Hematopoietic multipotent progenitor cell treated with erythropoietin and hydrocortisone succinate and interleukin-3 and kit ligand, for 15 days (in vitro differentiated cells): ENCODE measurements around the gene BBX.
A peak's percentile ranks its signal among the peaks of the same experiment; 100 is the strongest.

Experiments used
- DNase-seq: peaks from one replicate; pipeline ENCODE4 v3.0.0-alpha.2; 2015; ENCODE audit warnings: low spot score

The BBX gene

DNA sequence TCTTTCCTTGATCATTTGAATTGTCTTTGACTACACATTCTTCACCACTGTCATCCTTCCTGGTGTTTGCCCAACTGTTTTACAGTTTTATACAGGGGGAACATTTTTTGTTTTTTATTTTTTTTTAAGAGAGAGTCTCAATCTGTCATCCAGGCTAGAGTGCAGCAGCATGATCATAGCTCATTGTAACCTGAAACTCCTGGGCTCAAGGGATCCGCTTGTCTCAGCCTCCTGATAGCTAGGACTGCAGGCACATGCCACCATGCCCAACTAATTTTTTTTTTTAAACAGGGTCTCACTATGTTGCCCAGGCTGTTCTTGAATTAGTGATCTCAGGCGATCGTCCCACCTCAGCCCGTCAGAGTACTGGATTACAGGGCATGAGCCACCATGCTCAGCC lies 222.6 kb downstream of the BBX start:
- DNase-seq, result no peak

- peak; percentile 10 for DNase-seq
These were observed 229.6 kb downstream of the BBX start for GRCh38 chr3:107752202-107752990.

GRCh38 chr3:107753494-107753893 lies 230.7 kb downstream of the BBX start:
- DNase-seq, result peak; percentile 7

- no peak for DNase-seq
These were observed 231.2 kb downstream of the BBX start for GRCh38 chr3:107753976-107754375.

DNA sequence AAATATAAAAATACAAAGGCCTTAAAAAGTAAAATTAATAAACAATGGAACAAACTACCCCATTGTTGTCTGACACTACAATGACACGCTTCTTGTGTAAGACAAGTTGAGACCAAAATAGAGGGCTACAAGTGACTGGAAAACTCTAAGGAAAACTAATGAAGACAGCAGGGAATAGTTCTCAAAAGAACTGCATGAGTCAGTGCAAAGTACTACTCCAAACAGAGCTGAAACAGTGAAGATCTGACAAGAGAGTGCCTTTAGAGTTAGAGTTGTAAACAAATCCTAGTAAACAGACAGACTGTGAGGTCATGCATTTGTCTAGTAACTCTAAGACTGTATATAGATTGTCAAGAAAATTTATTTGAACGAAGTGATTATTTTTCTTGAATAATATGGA lies 233.9 kb downstream of the BBX start:
- no peak for DNase-seq

DNA sequence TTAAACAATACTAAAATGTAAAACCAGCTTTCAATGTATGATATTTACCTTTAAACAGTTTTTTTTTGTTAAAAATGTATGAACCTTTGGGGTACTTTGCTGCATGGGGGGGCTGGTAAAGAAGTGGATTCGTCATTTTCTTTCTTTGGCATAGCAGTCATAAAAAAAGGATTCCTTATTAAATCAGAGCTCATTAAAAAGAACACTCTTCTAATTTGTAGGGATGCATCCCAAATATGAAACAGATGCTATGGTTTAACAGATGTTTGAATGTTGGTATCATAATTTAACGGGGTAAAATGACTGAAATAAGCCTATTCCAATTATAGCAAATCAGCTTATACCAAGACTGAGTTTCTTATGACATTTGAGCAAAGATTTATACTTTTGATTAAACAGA lies 234.4 kb downstream of the BBX start:
- no peak for DNase-seq

DNA sequence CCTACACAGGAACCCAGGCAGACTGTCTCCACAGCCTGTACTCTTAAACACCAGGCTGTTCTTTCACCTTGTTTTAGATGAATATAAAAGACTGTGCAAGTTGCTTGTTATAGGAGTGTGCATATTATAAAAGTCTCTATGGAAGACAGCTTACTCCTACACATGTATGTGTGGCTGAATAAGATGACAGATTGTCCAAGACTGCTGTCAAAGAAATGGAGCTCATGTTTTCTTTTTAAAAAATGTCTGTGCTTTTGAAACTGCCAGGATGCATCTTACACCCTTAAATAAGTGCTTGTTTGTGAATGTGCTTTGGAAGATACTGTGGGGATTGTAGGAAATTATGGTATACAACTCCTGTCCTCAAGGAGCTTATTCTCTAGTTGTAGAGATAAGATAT lies 237.4 kb downstream of the BBX start:
- no peak for DNase-seq

DNA sequence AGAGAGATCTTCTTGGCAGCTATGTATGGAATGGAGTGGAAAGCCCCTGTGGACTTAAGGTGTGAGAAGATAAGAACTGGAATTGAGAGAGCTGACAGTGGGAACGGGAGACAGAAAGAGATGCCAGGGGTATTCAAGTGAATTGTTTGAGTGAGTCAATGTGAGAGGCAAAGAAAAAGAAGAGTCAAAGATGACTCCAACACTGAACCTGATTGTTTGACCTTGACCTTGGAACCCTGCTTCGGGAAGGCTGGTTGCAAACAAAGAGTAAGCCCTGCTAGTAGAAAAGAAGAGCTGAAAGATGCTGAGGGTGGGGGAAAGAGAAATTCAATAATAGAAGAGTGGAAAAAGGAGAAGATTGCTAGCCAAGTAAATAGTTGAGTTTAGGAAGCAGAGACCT lies 238.6 kb downstream of the BBX start:
- no peak for DNase-seq

DNA sequence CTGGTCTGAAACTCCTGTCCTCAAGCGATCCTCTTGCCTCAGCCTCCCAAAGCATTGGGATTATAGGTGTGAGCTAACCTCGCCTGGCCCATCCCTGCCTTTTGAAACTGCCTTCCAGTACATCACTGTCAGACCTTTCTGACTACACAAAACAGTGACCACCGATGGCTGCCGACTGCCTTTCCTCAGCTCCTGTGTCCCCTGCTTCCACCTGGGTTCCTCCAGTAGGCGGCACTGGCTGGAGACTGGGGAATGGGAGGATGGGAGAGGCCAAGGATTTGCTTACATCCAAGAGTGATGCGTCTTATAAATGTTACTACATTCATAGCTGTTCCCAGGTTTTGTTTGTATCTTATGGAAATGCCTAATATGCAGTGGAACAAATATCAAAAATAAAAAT lies 242.8 kb downstream of the BBX start:
- no peak for DNase-seq

DNA sequence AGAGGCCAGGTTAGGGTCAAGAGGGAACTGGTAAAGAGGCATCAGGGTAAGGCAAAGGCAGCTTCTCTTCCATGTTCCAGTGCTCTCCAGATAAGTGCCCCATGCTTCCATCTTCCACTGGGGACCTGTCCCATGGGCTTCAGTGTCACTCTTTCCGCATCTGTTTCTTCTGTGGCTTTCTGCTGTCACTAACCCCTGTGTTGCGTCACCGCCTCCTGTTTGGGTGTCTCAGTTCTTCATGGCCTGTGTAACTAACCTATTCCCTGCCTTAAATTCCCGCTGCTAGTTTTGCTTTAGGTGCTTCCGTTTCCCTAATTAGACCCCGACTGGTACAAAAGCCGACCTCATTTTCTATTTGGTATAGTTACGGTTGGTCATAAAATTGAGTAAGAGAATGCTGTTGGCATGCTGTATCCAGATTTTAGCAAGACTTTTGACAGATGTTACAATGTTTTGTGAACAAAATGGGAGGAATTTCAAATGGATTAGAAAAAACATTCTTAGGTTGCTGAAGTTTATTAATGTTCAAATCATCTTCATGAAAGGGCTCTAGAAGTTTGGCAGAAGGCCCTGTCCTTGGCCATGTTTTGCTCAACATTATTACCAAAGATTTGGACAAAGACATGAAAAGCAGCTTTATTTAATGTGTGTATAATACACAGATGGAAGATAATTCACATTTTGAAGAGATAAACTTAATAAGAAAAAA lies 245.3 kb downstream of the BBX start:
- no peak for DNase-seq

DNA sequence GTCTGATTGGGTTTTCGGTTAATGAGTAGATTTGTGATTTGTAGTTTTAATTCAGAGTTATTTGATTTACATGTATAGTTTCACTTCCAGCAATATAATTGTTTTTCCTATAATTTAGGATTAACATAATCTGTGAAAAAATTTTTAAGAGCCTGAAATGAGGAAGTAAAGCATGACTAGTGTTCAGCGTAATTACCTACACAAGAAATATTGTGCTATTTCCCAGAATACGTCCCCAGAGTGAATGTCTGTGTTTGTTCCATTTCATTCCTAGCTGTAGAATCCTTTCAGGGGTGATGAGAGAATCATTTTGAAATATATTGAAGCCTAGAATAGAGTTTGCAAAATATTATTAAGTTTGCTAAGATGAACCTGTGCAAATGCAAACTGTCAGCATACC lies 247.1 kb downstream of the BBX start:
- DNase-seq, result no peak

DNA sequence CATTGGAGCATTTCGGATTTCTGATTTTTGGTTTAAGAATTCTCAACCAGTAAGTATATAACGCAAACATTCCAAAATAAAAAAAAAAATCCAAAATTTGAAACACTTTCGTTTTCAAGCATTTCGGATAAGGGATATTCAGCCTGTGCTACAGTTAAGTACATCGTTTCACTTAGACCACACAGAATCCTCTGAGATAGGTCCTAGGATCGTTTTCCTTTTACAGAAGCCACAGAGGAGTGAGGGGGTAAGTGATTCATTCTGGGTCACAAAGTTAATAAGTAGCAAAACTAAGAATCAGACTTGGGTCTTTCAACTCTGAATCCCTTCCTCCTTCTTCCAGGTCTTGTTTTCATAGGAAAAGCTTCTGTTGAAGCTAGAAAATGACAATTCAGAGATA lies 249.3 kb downstream of the BBX start:
- DNase-seq, result no peak

- DNase-seq, result no peak
These were observed 253.2 kb downstream of the BBX start for GRCh38 chr3:107775974-107776373.

GRCh38 chr3:107781253-107781652 lies 258.5 kb downstream of the BBX start:
- DNase-seq, result no peak

DNA sequence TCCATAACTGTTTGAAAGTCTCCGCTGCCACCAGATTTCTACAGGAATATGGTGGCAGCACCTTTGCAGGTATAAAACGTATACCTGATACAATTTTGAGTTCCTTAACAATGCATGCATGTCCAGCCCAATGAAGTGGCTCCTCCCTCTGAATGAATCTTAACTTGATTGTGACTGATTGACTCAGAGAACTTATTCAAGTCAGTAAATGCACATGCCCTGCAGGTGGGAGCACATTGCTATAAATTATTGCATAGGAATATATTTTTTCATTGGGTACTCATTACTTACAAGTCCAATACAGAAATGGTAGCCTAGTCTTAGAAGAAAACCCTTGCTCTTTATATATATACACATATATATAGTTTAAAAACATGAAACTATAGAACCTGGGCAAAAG lies 259.3 kb downstream of the BBX start:
- no peak for DNase-seq

- no peak for DNase-seq
These were observed 267.9 kb downstream of the BBX start for GRCh38 chr3:107790612-107791011.

- no peak for DNase-seq
These were observed 268.3 kb downstream of the BBX start for GRCh38 chr3:107791027-107791426.

- DNase-seq, result no peak
These were observed 268.7 kb downstream of the BBX start for GRCh38 chr3:107791450-107791849.

DNA sequence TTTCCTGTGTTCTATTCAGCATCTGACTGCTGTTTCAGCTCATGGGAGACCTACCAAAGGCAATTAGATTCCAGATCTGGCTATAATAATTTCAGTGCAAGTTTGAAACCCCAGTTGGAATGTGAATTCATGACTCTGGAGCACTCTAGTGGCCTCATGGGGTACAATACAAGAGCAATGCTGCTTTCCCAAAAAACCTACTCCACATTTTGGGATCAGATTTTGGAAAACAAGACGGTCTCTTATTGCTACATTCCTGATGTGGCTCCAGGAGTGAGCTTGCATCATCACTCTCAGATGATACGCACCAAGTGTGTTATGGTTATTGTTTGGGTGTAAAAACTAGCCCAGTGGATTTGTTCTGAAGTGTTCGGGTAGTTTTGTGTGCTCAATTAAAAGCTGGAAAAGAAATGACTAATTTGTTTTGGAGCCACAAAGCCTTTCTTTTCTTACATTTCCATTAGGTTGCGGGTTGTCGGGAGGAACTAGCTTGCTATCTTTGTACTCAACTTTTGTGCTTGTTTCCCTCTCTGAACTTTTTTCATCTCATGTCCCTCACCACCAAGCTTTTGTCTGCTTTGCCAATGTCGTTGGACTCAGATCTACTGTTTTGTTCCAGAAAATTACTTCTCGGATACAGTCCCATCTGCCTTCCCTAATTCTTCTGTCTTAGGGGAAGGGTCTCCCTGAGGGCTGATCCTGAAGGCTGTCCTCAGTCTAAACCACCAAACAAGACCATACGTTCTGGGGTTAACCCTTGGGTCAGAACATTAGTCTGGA lies 272.1 kb downstream of the BBX start:
- DNase-seq, result no peak

DNA sequence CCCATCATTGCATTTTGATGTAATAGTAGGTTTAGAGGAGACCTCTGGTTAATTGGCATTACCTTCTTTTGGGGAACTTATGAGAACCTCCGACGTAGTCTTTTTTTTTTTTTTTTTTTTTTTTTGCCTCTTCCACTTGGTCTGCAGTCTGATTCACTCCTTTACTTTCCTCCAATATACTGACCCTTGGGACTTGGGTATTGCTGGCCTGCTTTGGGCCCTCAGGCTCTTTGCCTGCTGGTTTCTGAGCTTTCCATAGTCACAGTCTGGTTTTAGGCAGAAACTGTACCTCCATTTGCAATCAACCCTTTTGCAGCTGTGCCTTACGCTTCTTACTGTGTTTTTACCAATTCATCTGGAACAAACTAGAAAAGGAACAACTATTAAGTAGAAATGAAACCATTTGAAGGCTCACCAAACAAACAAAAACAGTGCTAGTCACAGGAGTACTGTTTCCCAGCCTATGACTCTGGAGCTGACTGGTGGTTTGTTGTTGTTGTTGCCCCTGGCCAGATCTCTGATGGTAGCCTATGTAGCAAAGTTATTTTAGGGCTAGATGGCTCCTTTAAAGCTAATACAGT lies 272.8 kb downstream of the BBX start:
- DNase-seq, result no peak

DNA sequence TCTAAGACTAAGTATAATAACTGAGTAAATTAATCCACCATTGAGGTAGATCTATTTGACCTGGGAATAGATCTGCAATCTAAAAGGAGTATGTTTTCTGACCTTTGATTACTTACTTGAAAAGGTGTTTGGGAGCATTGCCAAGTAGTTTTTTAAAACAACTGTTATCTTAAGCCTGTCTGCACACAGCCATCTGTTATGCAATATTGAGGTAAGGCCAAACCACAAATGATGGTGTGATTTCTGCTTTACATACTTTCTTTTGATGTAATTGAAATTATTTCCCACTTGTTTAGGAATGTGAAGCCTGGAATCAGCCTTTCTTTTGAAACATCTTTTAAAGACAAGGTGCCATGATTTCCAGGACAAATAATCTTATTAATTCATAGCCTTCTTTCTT lies 274.0 kb downstream of the BBX start:
- no peak for DNase-seq

DNA sequence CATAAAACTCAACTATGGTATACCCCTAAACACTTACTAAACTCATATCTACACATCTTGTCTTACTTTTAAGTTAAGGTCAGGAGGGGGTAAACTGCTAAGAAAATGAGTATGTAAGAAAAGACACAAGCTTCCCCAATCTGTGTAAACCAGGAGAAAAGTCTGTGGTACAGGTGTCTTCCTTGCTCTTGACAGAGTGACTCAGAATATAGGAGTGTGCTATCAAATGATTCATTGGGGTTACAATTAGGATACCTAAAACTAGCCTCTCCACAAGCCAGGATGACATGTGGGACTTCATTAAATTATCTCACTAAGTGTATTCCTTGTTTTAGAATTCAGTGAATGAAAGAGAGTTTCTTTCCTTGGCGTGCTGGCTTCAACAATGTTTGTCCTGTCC lies 274.8 kb downstream of the BBX start:
- no peak for DNase-seq

GRCh38 chr3:107798381-107798780 lies 275.6 kb downstream of the BBX start:
- no peak for DNase-seq
